M059J (cell line): Measurements from ENCODE around the gene RMRP. TPM values are rescaled to one million over a fixed set of nuclear protein-coding genes. Genes with fewer than 3 reads are reported as not detected.
"Not testable (repeated sequence)": the region's sequence is repeated elsewhere in the genome, so short reads cannot be mapped to it uniquely, and the experiment has no call there.

ENCODE experiments used
- DNase-seq: peaks from one replicate; pipeline ENCODE4 v3.0.0-alpha.2; 2012; ENCODE audit warnings: low read depth
- total RNA-seq: library from RNA; depleted of rRNA; stranded (reverse); fragments of >200 nt; shearing (Covaris generic); gene quantifications from 2 replicates; pipeline ENCODE4 v1.2.3, GENCODE V29; 2014

The RMRP gene
- total RNA-seq, 1 experiment from 2014 or later = 4,274 TPM

GRCh38 chr9:35643046-35643445 is 14.8 kb downstream of the RMRP start:
- DNase-seq = no peak

GRCh38 chr9:35641478-35641877 is 16.3 kb downstream of the RMRP start:
- DNase-seq = not testable (repeated sequence)

GRCh38 chr9:35640431-35640830 is 17.4 kb downstream of the RMRP start:
- not testable (repeated sequence) for DNase-seq

- DNase-seq = no peak
Measured at GRCh38 chr9:35639631-35640030, 18.2 kb downstream of the RMRP start.

GRCh38 chr9:35639225-35639624 is 18.6 kb downstream of the RMRP start:
- not testable (repeated sequence) for DNase-seq

GRCh38 chr9:35638751-35639150 is 19.1 kb downstream of the RMRP start:
- not testable (repeated sequence) for DNase-seq

GRCh38 chr9:35637427-35637955 is 20.3 kb downstream of the RMRP start:
- peak; percentile 21 for DNase-seq

GRCh38 chr9:35636877-35637246 is 21.0 kb downstream of the RMRP start:
- not testable (repeated sequence) for DNase-seq

- DNase-seq = no peak
Measured at GRCh38 chr9:35636135-35636876, 21.5 kb downstream of the RMRP start.

- DNase-seq = no peak
Measured at GRCh38 chr9:35635730-35636129, 22.1 kb downstream of the RMRP start.

- DNase-seq = no peak
Measured at GRCh38 chr9:35629597-35629996, 28.2 kb downstream of the RMRP start.

- DNase-seq = no peak
Measured at GRCh38 chr9:35628389-35628991, 29.3 kb downstream of the RMRP start.

GRCh38 chr9:35627575-35627974 is 30.2 kb downstream of the RMRP start:
- no peak for DNase-seq

- DNase-seq = no peak
Measured at GRCh38 chr9:35619800-35620158, 38.0 kb downstream of the RMRP start.

- no peak for DNase-seq
Measured at GRCh38 chr9:35618854-35619799, 38.7 kb downstream of the RMRP start.

GRCh38 chr9:35618325-35618727 is 39.5 kb downstream of the RMRP start, which contains the start of gene CD72:
CD72 (minus strand) TSS chr9:35618413; CDS start chr9:35618303, 110 bp downstream.
- no peak for DNase-seq

- DNase-seq = no peak
Measured at GRCh38 chr9:35617548-35617947, 40.3 kb downstream of the RMRP start.

- peak; percentile 62 for DNase-seq
Measured at GRCh38 chr9:35616681-35617459, 40.9 kb downstream of the RMRP start.

- no peak for DNase-seq
Measured at GRCh38 chr9:35615981-35616680, 41.7 kb downstream of the RMRP start.

GRCh38 chr9:35612843-35613242 is 45.0 kb downstream of the RMRP start:
- DNase-seq = no peak

GRCh38 chr9:35612066-35612465 is 45.8 kb downstream of the RMRP start:
- not testable (repeated sequence) for DNase-seq
